H1 (cell line): ENCODE data around the gene SHCBP1L. TPM values are rescaled to one million over a fixed set of nuclear protein-coding genes. Genes with fewer than 3 reads are reported as not detected.

Source experiments
- CTCF ChIA-PET: fragments of 300-600 bp; sonication (Branson Sonifier 250); formaldehyde crosslinking; loops from one replicate; lab custom pipeline; 2021; ENCODE audit not compliant: partially characterized antibody; lab: Charles Lee
- POLR2A ChIA-PET: fragments of 300-600 bp; sonication (Branson Sonifier 250); formaldehyde crosslinking; loops from one replicate; lab custom pipeline; 2021; ENCODE audit warnings: inconsistent platforms; ENCODE audit not compliant: partially characterized antibody; lab: Charles Lee
- DNase-seq, 2 experiments: peaks; one replicate each; pipeline versions ENCODE4 v3.0.0 to v3.0.0-alpha.2; 2010 to 2022; ENCODE audit warnings: low spot score in 2 of 2, low read depth in 1 of 2, mixed read lengths in 1 of 2
- FAIRE-seq: peaks from 2 replicates; lab custom pipeline; 2011; peaks lifted over from hg19 to GRCh38; lab: Jason Lieb, UNC
- H2AFZ ChIP-seq: 2 replicates; pipeline ENCODE4 v1.8.1; 2012; ENCODE audit warnings: low read length, inconsistent platforms
- H2AK5ac ChIP-seq: 2 replicates; pipeline ENCODE4 v1.6.1; 2013; ENCODE audit warnings: low read depth, low read length
- H2BK120ac ChIP-seq: replicated peaks from 2 replicates; pipeline ENCODE3; 2013; ENCODE audit warnings: low read depth, low read length, inconsistent platforms
- H2BK12ac ChIP-seq: 2 replicates; pipeline ENCODE4 v1.6.1; 2013; ENCODE audit warnings: low read depth, low read length
- H2BK15ac ChIP-seq: 2 replicates; pipeline ENCODE4 v1.6.1; 2013; ENCODE audit warnings: low read length
- H2BK20ac ChIP-seq: 2 replicates; pipeline ENCODE4 v1.6.1; 2013; ENCODE audit warnings: low read length
- H2BK5ac ChIP-seq: 2 replicates; pipeline ENCODE4 v1.6.1; 2013; ENCODE audit warnings: low read depth, low read length
- H3K14ac ChIP-seq: 2 replicates; pipeline ENCODE4 v1.6.1; 2013; ENCODE audit warnings: inconsistent platforms; ENCODE audit not compliant: insufficient read length
- H3K18ac ChIP-seq: 2 replicates; pipeline ENCODE4 v1.6.1; 2013; ENCODE audit warnings: low read length; ENCODE audit errors: extremely low read depth
- H3K23ac ChIP-seq: 2 replicates; pipeline ENCODE4 v1.6.1; 2013; ENCODE audit warnings: inconsistent platforms; ENCODE audit not compliant: insufficient read length
- H3K23me2 ChIP-seq: 2 replicates; pipeline ENCODE4 v1.6.1; 2013; ENCODE audit warnings: low read depth, low read length
- H3K27ac ChIP-seq: 2 replicates; pipeline ENCODE4 v1.6.1; 2011; ENCODE audit warnings: low read depth, low read length, inconsistent platforms
- H3K27me3 ChIP-seq, 4 experiments: replicated peaks in 1 of 4; 1 replicate in 1 of 4; 2 replicates in 3 of 4; pipeline versions ENCODE4 v1.6.1 to v1.8.1; 2011 to 2013; ENCODE audit warnings: low read length in 3 of 4, mild to moderate bottlenecking in 3 of 4, inconsistent platforms in 2 of 4, mixed read lengths in 2 of 4, moderate library complexity in 1 of 4; ENCODE audit not compliant: control insufficient read depth in 3 of 4, insufficient read depth in 3 of 4; ENCODE audit errors: extremely low read depth in 1 of 4
- H3K36me3 ChIP-seq, 4 experiments: 2 replicates each; pipeline versions ENCODE4 v1.6.1 to v1.8.1; 2011 to 2013; ENCODE audit warnings: mild to moderate bottlenecking in 4 of 4, low read length in 3 of 4, moderate library complexity in 2 of 4, control low read depth in 1 of 4, inconsistent platforms in 1 of 4; ENCODE audit not compliant: insufficient read depth in 4 of 4, control insufficient read depth in 2 of 4
- H3K4ac ChIP-seq: replicated peaks from 2 replicates; pipeline ENCODE3; 2013; ENCODE audit warnings: low read length, low read depth, mixed read lengths, inconsistent platforms; ENCODE audit not compliant: insufficient read length
- H3K4me1 ChIP-seq, 4 experiments: replicated peaks in 1 of 4; 1 replicate in 1 of 4; 2 replicates in 3 of 4; pipeline versions ENCODE4 v1.6.1 to v1.8.1; 2011 to 2013; ENCODE audit warnings: low read length in 3 of 4, inconsistent platforms in 2 of 4, mixed read lengths in 1 of 4; ENCODE audit not compliant: insufficient read depth in 4 of 4, control insufficient read depth in 3 of 4
- H3K4me2 ChIP-seq, 2 experiments: 2 replicates each; pipeline versions ENCODE4 v1.6.1 to v1.8.1; 2011 to 2013; ENCODE audit warnings: low read depth in 2 of 2, low read length in 2 of 2, control low read depth in 1 of 2, inconsistent platforms in 1 of 2, mild to moderate bottlenecking in 1 of 2; ENCODE audit not compliant: insufficient read depth in 1 of 2
- H3K4me3 ChIP-seq, 4 experiments: fragments of 200-600, 300-600 bp in 1 of 4; sonication (generic), shearing (Covaris generic), sonication (Bioruptor Twin) in 1 of 4; 2 replicates each; pipeline versions ENCODE4 v1.5.1 to v1.8.1; 2011 to 2016; ENCODE audit warnings: low read length in 4 of 4, low read depth in 3 of 4, control low read depth in 2 of 4, inconsistent platforms in 2 of 4, mild to moderate bottlenecking in 2 of 4, mixed read lengths in 1 of 4, moderate library complexity in 1 of 4; ENCODE audit not compliant: insufficient read depth in 2 of 4; ENCODE audit errors: extremely low read depth in 1 of 4
- H3K56ac ChIP-seq: replicated peaks from 2 replicates; pipeline ENCODE3; 2013; ENCODE audit warnings: low read depth, mild to moderate bottlenecking, mixed read lengths, low read length, inconsistent platforms; ENCODE audit not compliant: insufficient read length
- H3K79me1 ChIP-seq: 2 replicates; pipeline ENCODE4 v1.6.1; 2013; ENCODE audit warnings: low read depth, low read length, control low read depth
- H3K79me2 ChIP-seq, 2 experiments: 2 replicates each; pipeline versions ENCODE4 v1.6.1 to v1.8.1; 2012 to 2013; ENCODE audit warnings: low read length in 2 of 2, mild to moderate bottlenecking in 2 of 2, inconsistent platforms in 1 of 2; ENCODE audit not compliant: insufficient read depth in 2 of 2, control insufficient read depth in 1 of 2
- H3K9ac ChIP-seq, 4 experiments: replicated peaks in 1 of 4; 1 replicate in 1 of 4; 2 replicates in 3 of 4; pipeline versions ENCODE4 v1.6.1 to v1.8.1; 2011 to 2013; ENCODE audit warnings: low read depth in 3 of 4, low read length in 3 of 4, control low read depth in 2 of 4, mild to moderate bottlenecking in 2 of 4, moderate library complexity in 2 of 4, inconsistent platforms in 1 of 4; ENCODE audit errors: extremely low read depth in 1 of 4
- H3K9me3 ChIP-seq, 2 experiments: 2 replicates each; pipeline versions ENCODE4 v1.6.1 to v1.8.1; 2012 to 2013; ENCODE audit warnings: mild to moderate bottlenecking in 2 of 2, moderate library complexity in 2 of 2, control low read depth in 1 of 2, inconsistent platforms in 1 of 2, low read depth in 1 of 2, low read length in 1 of 2, mixed read lengths in 1 of 2; ENCODE audit not compliant: insufficient read depth in 2 of 2
- H4K20me1 ChIP-seq, 2 experiments: replicated peaks in 1 of 2; 2 replicates each; pipeline versions ENCODE3 to v1.8.1; 2011 to 2013; ENCODE audit warnings: inconsistent platforms in 2 of 2, low read length in 2 of 2, mild to moderate bottlenecking in 1 of 2; ENCODE audit not compliant: insufficient read depth in 2 of 2, control insufficient read depth in 1 of 2
- H4K5ac ChIP-seq: 2 replicates; pipeline ENCODE4 v1.6.1; 2013; ENCODE audit warnings: low read length, low read depth, mixed read lengths, inconsistent platforms; ENCODE audit not compliant: insufficient read length
- H4K8ac ChIP-seq: 2 replicates; pipeline ENCODE4 v1.8.0; 2013; ENCODE audit warnings: mild to moderate bottlenecking, moderate library complexity, low read length, inconsistent platforms; ENCODE audit not compliant: insufficient read depth; ENCODE audit errors: extremely low read depth
- H4K91ac ChIP-seq: replicated peaks from 2 replicates; pipeline ENCODE3; 2013; ENCODE audit warnings: low read length, mixed read lengths, inconsistent platforms; ENCODE audit not compliant: insufficient read length
- ASH2L ChIP-seq: fragments of 200-600, 300-600 bp; sonication (generic); IDR thresholded peaks from one replicate; pipeline ENCODE4 v1.7.1; 2017; ENCODE audit warnings: low read length
- CBX8 ChIP-seq: fragments of 300-800, 300-1000 bp; sonication (generic); IDR thresholded peaks from 2 replicates; pipeline ENCODE4 v1.7.1; 2016; ENCODE audit warnings: low read depth, low read length, borderline replicate concordance
- CREB1 ChIP-seq: IDR thresholded peaks from 2 replicates; pipeline ENCODE4 v1.6.1; 2012; ENCODE audit warnings: inconsistent platforms
- CTCF ChIP-seq, 3 experiments: IDR thresholded peaks; 1 replicate in 2 of 3; 2 replicates in 1 of 3; pipeline versions ENCODE4 v1.5.1 to v1.6.1; 2011; ENCODE audit warnings: low read length in 3 of 3, mild to moderate bottlenecking in 3 of 3, inconsistent platforms in 2 of 3, low read depth in 1 of 3, moderate library complexity in 1 of 3; ENCODE audit not compliant: insufficient read depth in 1 of 3; ENCODE audit errors: control extremely low read depth in 1 of 3
- KDM5A ChIP-seq: fragments of 200-600 bp; IDR thresholded peaks from 2 replicates; pipeline ENCODE4 v1.7.1; 2012; ENCODE audit warnings: mild to moderate bottlenecking, low read length, inconsistent platforms, mixed read lengths
- MAFK ChIP-seq: IDR thresholded peaks from 2 replicates; pipeline ENCODE4 v1.6.1; 2012; ENCODE audit warnings: low read depth, mild to moderate bottlenecking, improper control_type of control experiment, low read length
- MAX ChIP-seq: IDR thresholded peaks from 2 replicates; pipeline ENCODE4 v1.6.1; 2012; ENCODE audit warnings: inconsistent platforms
- PHF8 ChIP-seq: fragments of 200-600 bp; sonication (generic); conservative IDR thresholded peaks from 2 replicates; pipeline ENCODE4 v1.7.1; 2012; ENCODE audit warnings: low read depth, mild to moderate bottlenecking, inconsistent platforms, low read length, moderate library complexity
- SP1 ChIP-seq: IDR thresholded peaks from 2 replicates; pipeline ENCODE4 v1.6.1; 2011; ENCODE audit warnings: low read depth, low read length
- TEAD4 ChIP-seq: IDR thresholded peaks from 2 replicates; pipeline ENCODE4 v1.6.1; 2012; ENCODE audit warnings: low read depth, low read length, inconsistent platforms, mixed read lengths
- YY1 ChIP-seq: IDR thresholded peaks from 2 replicates; pipeline ENCODE4 v1.6.1; 2011; ENCODE audit warnings: low read depth, mild to moderate bottlenecking, low read length
- WGBS, 2 experiments: shearing (Covaris generic) in 1 of 2; methylation state at CpG; one replicate each; pipeline versions ENCODE4 v1.1.6 to v1.1.7; 2013 to 2015; ENCODE audit warnings: low lambda C conversion rate in 2 of 2, mixed read lengths in 2 of 2, inconsistent platforms in 1 of 2, low coverage in 1 of 2, missing lambda C conversion rate in 1 of 2; ENCODE audit not compliant: insufficient replicate concordance in 2 of 2, insufficient coverage in 1 of 2, insufficient read length in 1 of 2; ENCODE audit errors: extremely low coverage in 1 of 2, missing lambda C conversion rate in 1 of 2; 5-methylcytosine and 5-hydroxymethylcytosine counted together
- polyA plus RNA-seq, 7 experiments: library from polyadenylated mRNA; depleted of rRNA in 3 of 7; stranded (reverse) in 5 of 7; unstranded in 2 of 7; fragments of >200 nt in 5 of 7; fragments of 200-250 nt in 2 of 7; gene quantifications; 1 replicate in 5 of 7; 2 replicates in 1 of 7; 4 replicates in 1 of 7; pipeline versions ENCODE4 v1.2.1 to v1.2.3, GENCODE V29; 2011 to 2013; ENCODE audit warnings: missing spikeins in 2 of 7, mixed read lengths in 2 of 7
- total RNA-seq: library from RNA; stranded (reverse); fragmentation: NEBNext Ultra II Directional; extraction: Animal tissue kit (Norgen Biotek cat#: 25700); gene quantifications from 2 replicates; pipeline ENCODE4 v1.2.1, GENCODE V29; 2021

The SHCBP1L gene
- total and polyA plus RNA-seq, 2 of the 8 experiments (the other 6 are each of a cell fraction or from before 2014, with no cell fraction given) = not detected

GRCh38 chr1:182910143-182910542 is 42.8 kb downstream of the SHCBP1L start:
- Histone ChIP-seq H3K79me2 (no peaks in the 10 kb centered on the region), H2BK120ac (no peak overlapping the region), H2AK5ac (no peak overlapping the region), H3K23ac (no peak overlapping the region), H2BK20ac (0 out of 2 replicates have a peak overlapping the region, but pooled peaks have one; percentile 44), H4K20me1 (no peaks in the 10 kb centered on the region), H3K4me3 (no peak overlapping the region), H4K5ac (no peak overlapping the region), H3K14ac (no peak overlapping the region), H3K4ac (no peak overlapping the region), H4K91ac (no peak overlapping the region), H3K9ac (no peak overlapping the region), H3K23me2 (no peaks in the 10 kb centered on the region), H2BK5ac (peak overlapping the region; percentile 52; the same call in 1 of the 2 replicates), H3K36me3 (no peaks in the 10 kb centered on the region), H2BK15ac (no peak overlapping the region), H3K4me1 (peaks cover 0 to 2% (median under 1%) of the 10 kb centered on the region in 4 experiments; a peak in 1 of 7 replicates), H2BK12ac (peak overlapping the region; percentile 75; the same call in 1 of the 2 replicates), H3K27me3 (no peaks in the 10 kb centered on the region), H3K9me3 (peaks cover 0 to 9% of the 10 kb centered on the region in 2 experiments; a peak in 2 of 4 replicates), H3K56ac (no peak overlapping the region), H2AFZ (peak overlapping the region; percentile 99), H3K27ac (no peak overlapping the region), H3K79me1 (no peaks in the 10 kb centered on the region), H3K4me2 (no peak overlapping the region), H3K18ac (no peak overlapping the region), H4K8ac (no peak overlapping the region)
- peak; percentile 57 for FAIRE-seq
- DNase-seq = no peak
- ChIA-PET CTCF (interaction anchor here (0.8 to 2.6 kb wide), 4 partner anchors 9 to 369 kb away, joined by 3 to 7 read pairs (median 6); no protein-coding TSS in a partner anchor), POLR2A (interaction anchor here (0.7 to 1.3 kb wide), 3 partner anchors 9 to 45 kb away, joined by 3 read pairs; no protein-coding TSS in a partner anchor)
- WGBS, 2 experiments = 82% methylated on average over 1 of the region's 1 CpG; no CpG with 5 or more reads in 1 of the 2 experiments
- TF ChIP-seq YY1 = peak; percentile 88
- no peak for TF ChIP-seq KDM5A
- TF ChIP-seq CREB1 = 0 out of 2 replicates have a peak, but pooled peaks have one; percentile 37
- peak; percentile 79 for TF ChIP-seq ASH2L
- TF ChIP-seq PHF8 = no peak
- TF ChIP-seq MAFK = no peak
- TF ChIP-seq CBX8 = no peak
- TF ChIP-seq MAX = peak; percentile 63
- TF ChIP-seq CTCF (IDR thresholded peaks at IDR 0.05; ENCODE audit: control extremely low read depth in 1 of 3, insufficient read depth in 1 of 3, low read depth in 1 of 3, low read length in 3 of 3) = peak; percentile 31 to 39 (median 33)
- TF ChIP-seq SP1 = peak; percentile 74
- TF ChIP-seq TEAD4 = peak; percentile 96
